CD4-positive, alpha-beta T cell (primary cell): ENCODE measurements around the gene SEMA5A. TPM values are rescaled to one million over a fixed set of nuclear protein-coding genes. Genes with fewer than 3 reads are reported as not detected.

Experiments used
- ATAC-seq: fragments of 200-7000 bp; cut with Tn5 transposase; one replicate; pipeline ENCODE4 v1.10.0; 2022; ENCODE audit warnings: mild to moderate bottlenecking; ENCODE audit not compliant: poor library complexity
- CTCF ChIA-PET: fragments of 350-600 bp; sonication (Branson Sonifier 250); formaldehyde crosslinking; loops from one replicate; lab custom pipeline; 2021; ENCODE audit warnings: antibody characterized with exemption, inconsistent platforms; lab: Charles Lee
- POLR2A ChIA-PET: fragments of 350-600 bp; sonication (Branson Sonifier 250); formaldehyde crosslinking; loops from one replicate; lab custom pipeline; 2021; ENCODE audit warnings: antibody characterized with exemption, inconsistent platforms; lab: Charles Lee
- DNase-seq, 14 experiments: peaks; one replicate each; pipeline ENCODE4 v3.0.0-alpha.2; 2013 to 2020; ENCODE audit warnings: mixed read lengths in 2 of 14
- H3K27ac ChIP-seq, 2 donors: one replicate each; pipeline versions ENCODE4 v1.5.1 to v1.7.0; 2013; ENCODE audit warnings: low read length in 2 of 2, low read depth in 1 of 2, mild to moderate bottlenecking in 1 of 2
- H3K27me3 ChIP-seq, 2 experiments: 1 replicate in 1 of 2; 2 replicates in 1 of 2; pipeline versions ENCODE4 v1.6.1 to v1.7.0; 2013; ENCODE audit warnings: low read length in 2 of 2, control low read depth in 1 of 2, mild to moderate bottlenecking in 1 of 2, moderate library complexity in 1 of 2; ENCODE audit not compliant: insufficient read depth in 2 of 2, control insufficient read depth in 1 of 2
- H3K36me3 ChIP-seq: one replicate; pipeline ENCODE4 v1.6.1; 2013; ENCODE audit warnings: low read length, control low read depth; ENCODE audit not compliant: insufficient read depth
- H3K4me1 ChIP-seq: one replicate; pipeline ENCODE4 v1.6.1; 2013; ENCODE audit warnings: low read length, control low read depth; ENCODE audit not compliant: insufficient read depth
- H3K4me3 ChIP-seq: one replicate; pipeline ENCODE4 v1.5.1; 2013; ENCODE audit warnings: mild to moderate bottlenecking, low read length, moderate library complexity
- H3K9me3 ChIP-seq, 2 experiments: 1 replicate in 1 of 2; 2 replicates in 1 of 2; pipeline versions ENCODE4 v1.6.1 to v1.7.0; 2013; ENCODE audit warnings: low read length in 2 of 2, mild to moderate bottlenecking in 2 of 2, control low read depth in 1 of 2, moderate library complexity in 1 of 2; ENCODE audit not compliant: control insufficient read depth in 1 of 2, insufficient read depth in 1 of 2
- H3K27ac Mint-ChIP-seq: one replicate; pipeline ENCODE4 v1.8.0; 2020; ENCODE audit warnings: mixed read lengths
- H3K27me3 Mint-ChIP-seq: one replicate; pipeline ENCODE4 v1.8.0; 2021; ENCODE audit warnings: mixed read lengths
- H3K36me3 Mint-ChIP-seq: one replicate; pipeline ENCODE4 v1.8.0; 2021; ENCODE audit warnings: low read depth, mixed read lengths
- H3K4me1 Mint-ChIP-seq: one replicate; pipeline ENCODE4 v1.8.0; 2021; ENCODE audit warnings: low read depth, mixed read lengths
- H3K4me3 Mint-ChIP-seq: one replicate; pipeline ENCODE4 v1.8.0; 2020; ENCODE audit warnings: mild to moderate bottlenecking, mixed read lengths
- H3K9me3 Mint-ChIP-seq: one replicate; pipeline ENCODE4 v1.8.0; 2020; ENCODE audit warnings: mixed read lengths
- intact Hi-C, 2 experiments: fragments of 100-400 bp; cut with DNase I in 1 of 2; cut with micrococcal nuclease in 1 of 2; formaldehyde crosslinking; loops; one replicate each; pipeline versions ENCODE4 v1.15.1 to v1.9.0; 2023 to 2025; cut with DNase I, micrococcal nuclease
- total RNA-seq, 174 experiments: library from RNA in 2 of 174; stranded (reverse) in 2 of 174; gene quantifications; one replicate each; pipeline ENCODE4 v1.2.3 and lab custom pipeline; 2021 to 2026
- TF ChIP-seq, protein P1 (sequence below): fragments of 200-600 bp; IDR thresholded peaks from one replicate; pipeline ENCODE4 v1.8.0; 2022; ENCODE audit warnings: antibody characterized with exemption, mild to moderate bottlenecking

Gene SEMA5A
- total RNA-seq, 2 experiments from 2014 or later, result 2.0 to 2.9 TPM

DNA sequence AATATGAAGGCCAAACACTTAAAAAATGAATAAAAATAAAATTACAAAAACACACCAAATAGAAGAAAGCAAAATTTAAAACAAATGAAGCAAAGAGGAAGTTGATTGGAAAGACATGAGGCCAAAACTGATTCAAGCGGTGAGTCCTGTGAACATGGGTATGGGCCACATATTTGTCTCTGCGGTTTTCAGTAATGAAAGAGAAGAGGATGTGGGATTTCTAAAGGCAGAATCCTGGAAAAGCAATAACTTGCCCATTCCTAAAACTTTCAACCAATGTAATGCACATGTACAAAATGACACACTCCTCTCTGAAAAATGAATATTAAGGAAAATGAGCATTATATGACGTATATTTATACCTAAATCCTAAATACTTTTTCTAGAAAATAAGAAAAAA, 263.7 kb downstream of the SEMA5A start:
- H3K4me1 Mint-ChIP-seq, result no peaks in the 10 kb centered on the region
- H3K9me3 ChIP-seq, result peaks cover 0 to 8% of the 10 kb centered on the region in 2 experiments
- H3K27me3 ChIP-seq, result no peaks in the 10 kb centered on the region
- no peak overlapping the region for H3K27ac Mint-ChIP-seq
- no peak overlapping the region for H3K4me3 Mint-ChIP-seq
- peaks cover 2% of the 10 kb centered on the region for H3K9me3 Mint-ChIP-seq
- TF ChIP-seq, protein P1, sequence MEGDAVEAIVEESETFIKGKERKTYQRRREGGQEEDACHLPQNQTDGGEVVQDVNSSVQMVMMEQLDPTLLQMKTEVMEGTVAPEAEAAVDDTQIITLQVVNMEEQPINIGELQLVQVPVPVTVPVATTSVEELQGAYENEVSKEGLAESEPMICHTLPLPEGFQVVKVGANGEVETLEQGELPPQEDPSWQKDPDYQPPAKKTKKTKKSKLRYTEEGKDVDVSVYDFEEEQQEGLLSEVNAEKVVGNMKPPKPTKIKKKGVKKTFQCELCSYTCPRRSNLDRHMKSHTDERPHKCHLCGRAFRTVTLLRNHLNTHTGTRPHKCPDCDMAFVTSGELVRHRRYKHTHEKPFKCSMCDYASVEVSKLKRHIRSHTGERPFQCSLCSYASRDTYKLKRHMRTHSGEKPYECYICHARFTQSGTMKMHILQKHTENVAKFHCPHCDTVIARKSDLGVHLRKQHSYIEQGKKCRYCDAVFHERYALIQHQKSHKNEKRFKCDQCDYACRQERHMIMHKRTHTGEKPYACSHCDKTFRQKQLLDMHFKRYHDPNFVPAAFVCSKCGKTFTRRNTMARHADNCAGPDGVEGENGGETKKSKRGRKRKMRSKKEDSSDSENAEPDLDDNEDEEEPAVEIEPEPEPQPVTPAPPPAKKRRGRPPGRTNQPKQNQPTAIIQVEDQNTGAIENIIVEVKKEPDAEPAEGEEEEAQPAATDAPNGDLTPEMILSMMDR, result no peak
- no peak overlapping the region for H3K27ac ChIP-seq
- H3K4me3 ChIP-seq, result no peak overlapping the region
- ATAC-seq, result no peak
- no peaks in the 10 kb centered on the region for H3K4me1 ChIP-seq
- intact Hi-C loops, result no loop called here
- no peaks in the 10 kb centered on the region for H3K36me3 Mint-ChIP-seq
- ChIA-PET POLR2A (no interaction called here), CTCF (no interaction called here)
- DNase-seq, result no peak
- H3K27me3 Mint-ChIP-seq, result no peaks in the 10 kb centered on the region
- H3K36me3 ChIP-seq, result no peaks in the 10 kb centered on the region

DNA sequence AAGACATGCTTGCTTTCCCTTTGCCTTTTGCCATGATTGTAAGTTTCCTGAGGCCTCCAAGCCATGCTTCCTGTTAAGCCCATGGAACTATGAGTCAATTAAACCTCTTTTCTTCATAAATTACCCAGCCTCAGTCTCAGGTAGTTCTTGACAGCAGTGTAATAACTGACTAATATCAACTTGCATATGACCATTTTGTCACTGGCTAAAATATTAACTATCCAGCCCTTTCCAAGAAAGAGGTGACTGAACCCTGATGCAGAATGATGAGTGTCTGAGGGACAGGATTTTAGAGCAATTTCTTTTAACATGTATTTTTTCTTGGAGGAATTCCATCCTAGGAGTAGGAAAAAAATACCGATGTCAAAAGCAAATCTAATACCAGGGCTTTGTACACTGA, 266.1 kb downstream of the SEMA5A start:
- ATAC-seq, result no peak

DNA sequence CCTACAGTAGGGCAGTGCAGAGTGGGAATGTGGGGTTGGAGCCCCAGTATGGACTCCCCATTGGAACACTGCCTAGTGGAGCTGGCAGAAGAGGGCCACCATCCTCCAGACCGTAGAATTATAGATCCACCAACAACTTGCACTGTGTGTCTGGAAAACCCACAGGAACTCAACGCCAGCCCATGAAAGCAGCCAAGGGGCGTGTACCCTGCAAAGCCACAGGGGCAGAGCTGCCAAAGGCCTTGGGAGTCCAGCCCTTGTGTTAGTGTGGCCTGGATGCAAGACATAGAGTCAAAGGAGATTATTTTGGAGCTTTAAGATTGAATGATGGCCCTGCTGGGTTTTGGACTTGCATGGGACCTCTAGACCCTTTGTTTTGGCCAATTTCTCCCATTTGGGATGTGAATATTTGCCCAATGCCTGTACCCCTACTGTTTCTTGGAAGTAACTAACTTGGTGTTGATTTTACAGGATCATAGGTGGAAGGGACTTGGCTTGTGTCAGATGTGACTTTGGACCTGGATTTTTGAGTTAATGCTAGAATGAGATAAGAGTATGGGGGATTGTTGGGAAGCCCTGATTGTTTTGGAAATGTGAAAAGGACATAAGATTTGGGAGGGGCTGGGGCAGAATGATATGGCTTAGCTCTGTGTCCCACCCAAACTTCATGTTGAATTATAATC, 266.8 kb downstream of the SEMA5A start:
- Histone ChIP-seq H3K4me3 (no peak overlapping the region), H3K27me3 (no peaks in the 10 kb centered on the region), H3K27ac (no peak overlapping the region), H3K9me3 (peaks cover 0 to 8% of the 10 kb centered on the region in 2 experiments), H3K36me3 (no peaks in the 10 kb centered on the region), H3K4me1 (no peaks in the 10 kb centered on the region)
- H3K36me3 Mint-ChIP-seq, result no peaks in the 10 kb centered on the region
- no peak for ATAC-seq
- TF ChIP-seq, protein P1, result no peak
- POLR2A ChIA-PET, result no interaction called here
- H3K9me3 Mint-ChIP-seq, result peaks cover 4% of the 10 kb centered on the region
- no peaks in the 10 kb centered on the region for H3K4me1 Mint-ChIP-seq
- DNase-seq, result no peak
- intact Hi-C loops, result no loop called here
- H3K4me3 Mint-ChIP-seq, result no peak overlapping the region
- CTCF ChIA-PET, result no interaction called here
- H3K27me3 Mint-ChIP-seq, result no peaks in the 10 kb centered on the region
- H3K27ac Mint-ChIP-seq, result no peak overlapping the region

More for the DNA sequence above, 266.1 kb downstream of the SEMA5A start:
- intact Hi-C loops, result no loop called here
- Histone ChIP-seq H3K4me3 (no peak overlapping the region), H3K4me1 (no peaks in the 10 kb centered on the region), H3K9me3 (peaks cover 0 to 8% of the 10 kb centered on the region in 2 experiments), H3K27me3 (no peaks in the 10 kb centered on the region), H3K36me3 (no peaks in the 10 kb centered on the region), H3K27ac (no peak overlapping the region)
- H3K4me3 Mint-ChIP-seq, result no peak overlapping the region
- DNase-seq, result no peak
- H3K27me3 Mint-ChIP-seq, result no peaks in the 10 kb centered on the region
- TF ChIP-seq, protein P1, result no peak
- POLR2A ChIA-PET, result no interaction called here
- no peaks in the 10 kb centered on the region for H3K36me3 Mint-ChIP-seq
- no peaks in the 10 kb centered on the region for H3K4me1 Mint-ChIP-seq
- H3K9me3 Mint-ChIP-seq, result no peaks in the 10 kb centered on the region
- no peak overlapping the region for H3K27ac Mint-ChIP-seq
- CTCF ChIA-PET, result no interaction called here
